H9 (cell line): ENCODE data around the gene KIF26B. TPM values are rescaled to one million over a fixed set of nuclear protein-coding genes. Genes with fewer than 3 reads are reported as not detected.

ENCODE experiments used
- DNase-seq: peaks from one replicate; pipeline ENCODE4 v3.0.0-alpha.2; 2017
- H2AFZ ChIP-seq: one replicate; pipeline ENCODE4 v1.6.1; 2013; ENCODE audit warnings: mild to moderate bottlenecking, low read length, control low read depth, moderate library complexity
- H2AK5ac ChIP-seq: 2 replicates; pipeline ENCODE4 v1.6.1; 2013; ENCODE audit warnings: low read length, control low read depth, mixed read lengths; ENCODE audit not compliant: insufficient read length
- H2BK120ac ChIP-seq: one replicate; pipeline ENCODE4 v1.6.1; 2013; ENCODE audit warnings: low read depth, mild to moderate bottlenecking, low read length, control low read depth, inconsistent platforms; ENCODE audit not compliant: poor library complexity, severe bottlenecking
- H2BK12ac ChIP-seq: 2 replicates; pipeline ENCODE4 v1.6.1; 2013; ENCODE audit warnings: low read length, control low read depth, mixed read lengths, low read depth; ENCODE audit not compliant: insufficient read length
- H2BK15ac ChIP-seq: 2 replicates; pipeline ENCODE4 v1.6.1; 2013; ENCODE audit warnings: low read depth, low read length, control low read depth
- H2BK20ac ChIP-seq: one replicate; pipeline ENCODE4 v1.6.1; 2013; ENCODE audit warnings: low read depth, mild to moderate bottlenecking, low read length, control low read depth, inconsistent platforms; ENCODE audit not compliant: poor library complexity, severe bottlenecking
- H2BK5ac ChIP-seq: 2 replicates; pipeline ENCODE4 v1.6.1; 2013; ENCODE audit warnings: low read length, control low read depth, mixed read lengths; ENCODE audit not compliant: insufficient read length
- H3K14ac ChIP-seq: 2 replicates; pipeline ENCODE4 v1.6.1; 2013; ENCODE audit warnings: low read length, control low read depth; ENCODE audit not compliant: insufficient read depth
- H3K18ac ChIP-seq: 2 replicates; pipeline ENCODE4 v1.6.1; 2013; ENCODE audit warnings: low read depth, mild to moderate bottlenecking, mixed read lengths, low read length, control low read depth; ENCODE audit not compliant: insufficient read length
- H3K23ac ChIP-seq: 2 replicates; pipeline ENCODE4 v1.6.1; 2013; ENCODE audit warnings: low read length, control low read depth, mixed read lengths, low read depth; ENCODE audit not compliant: insufficient read length
- H3K23me2 ChIP-seq: 2 replicates; pipeline ENCODE4 v1.6.1; 2013; ENCODE audit warnings: low read depth, mild to moderate bottlenecking, mixed read lengths, low read length, control low read depth; ENCODE audit not compliant: insufficient read length, poor library complexity, severe bottlenecking
- H3K27ac ChIP-seq: 2 replicates; pipeline ENCODE4 v1.5.1; 2013; ENCODE audit warnings: low read length, control low read depth, mixed read lengths, low read depth; ENCODE audit not compliant: insufficient read length
- H3K27me3 ChIP-seq: 2 replicates; pipeline ENCODE4 v1.6.1; 2013; ENCODE audit warnings: low read length, control low read depth, inconsistent platforms; ENCODE audit not compliant: insufficient read depth
- H3K4ac ChIP-seq: 2 replicates; pipeline ENCODE4 v1.6.1; 2013; ENCODE audit warnings: low read depth, mild to moderate bottlenecking, control low read depth, inconsistent platforms, low read length, moderate library complexity
- H3K4me1 ChIP-seq: 2 replicates; pipeline ENCODE4 v1.6.1; 2013; ENCODE audit warnings: low read length, control low read depth, inconsistent platforms; ENCODE audit not compliant: insufficient read depth
- H3K4me2 ChIP-seq: 2 replicates; pipeline ENCODE4 v1.6.1; 2013; ENCODE audit warnings: low read length, control low read depth, mixed read lengths; ENCODE audit not compliant: insufficient read length, insufficient read depth
- H3K56ac ChIP-seq: 2 replicates; pipeline ENCODE4 v1.6.1; 2013; ENCODE audit warnings: low read depth, mild to moderate bottlenecking, mixed read lengths, low read length, control low read depth; ENCODE audit not compliant: insufficient read length
- H3K79me1 ChIP-seq: 2 replicates; pipeline ENCODE4 v1.6.1; 2013; ENCODE audit warnings: low read depth, mild to moderate bottlenecking, moderate library complexity, low read length, control low read depth, inconsistent platforms; ENCODE audit not compliant: insufficient read depth, poor library complexity, severe bottlenecking
- H3K79me2 ChIP-seq: 2 replicates; pipeline ENCODE4 v1.6.1; 2013; ENCODE audit warnings: low read length, control low read depth, inconsistent platforms; ENCODE audit not compliant: insufficient read depth
- H3K9ac ChIP-seq: 2 replicates; pipeline ENCODE4 v1.6.1; 2013; ENCODE audit warnings: low read length, control low read depth, mixed read lengths; ENCODE audit not compliant: insufficient read length; ENCODE audit errors: extremely low read depth
- H3K9me3 ChIP-seq: one replicate; pipeline ENCODE4 v1.6.1; 2013; ENCODE audit warnings: low read depth, low read length, inconsistent platforms; ENCODE audit not compliant: control insufficient read depth
- H3T11ph ChIP-seq: one replicate; pipeline ENCODE4 v1.6.1; 2013; ENCODE audit warnings: mild to moderate bottlenecking, low read length, control low read depth, inconsistent platforms
- H4K20me1 ChIP-seq: one replicate; pipeline ENCODE4 v1.6.1; 2013; ENCODE audit not compliant: control insufficient read depth, insufficient read length, insufficient read depth
- H4K5ac ChIP-seq: 2 replicates; pipeline ENCODE4 v1.6.1; 2013; ENCODE audit warnings: low read depth, mild to moderate bottlenecking, mixed read lengths, low read length, control low read depth; ENCODE audit not compliant: insufficient read length
- H4K8ac ChIP-seq: replicated peaks from 2 replicates; pipeline ENCODE4 v1.6.1; 2013; ENCODE audit warnings: low read length, control low read depth, mixed read lengths, low read depth; ENCODE audit not compliant: insufficient read length
- H4K91ac ChIP-seq: 2 replicates; pipeline ENCODE4 v1.6.1; 2013; ENCODE audit warnings: low read depth, mild to moderate bottlenecking, moderate library complexity, mixed read lengths, low read length, control low read depth; ENCODE audit not compliant: insufficient read length
- H3K27ac Mint-ChIP-seq, 3 experiments: 2 replicates in 2 of 3; 3 replicates in 1 of 3; pipeline ENCODE4 v1.8.0; 2020 to 2021; ENCODE audit warnings: mixed read lengths in 3 of 3, mild to moderate bottlenecking in 1 of 3, moderate library complexity in 1 of 3
- H3K27me3 Mint-ChIP-seq: 2 replicates; pipeline ENCODE4 v1.8.0; 2021; ENCODE audit warnings: low read depth, mild to moderate bottlenecking, moderate library complexity, mixed read lengths
- H3K36me3 Mint-ChIP-seq, 3 experiments: 2 replicates in 2 of 3; 3 replicates in 1 of 3; pipeline ENCODE4 v1.8.0; 2020 to 2021; ENCODE audit warnings: low read depth in 3 of 3, mixed read lengths in 3 of 3; ENCODE audit not compliant: insufficient read depth in 1 of 3
- H3K4me1 Mint-ChIP-seq, 2 experiments: 2 replicates each; pipeline ENCODE4 v1.8.0; 2020; ENCODE audit warnings: mixed read lengths in 2 of 2
- H3K4me3 Mint-ChIP-seq, 2 experiments: 2 replicates in 1 of 2; 3 replicates in 1 of 2; pipeline ENCODE4 v1.8.0; 2020 to 2021; ENCODE audit warnings: mild to moderate bottlenecking in 2 of 2, mixed read lengths in 2 of 2, moderate library complexity in 1 of 2
- H3K9me3 Mint-ChIP-seq, 2 experiments: 2 replicates in 1 of 2; 3 replicates in 1 of 2; pipeline ENCODE4 v1.8.0; 2020; ENCODE audit warnings: mild to moderate bottlenecking in 2 of 2, mixed read lengths in 2 of 2, moderate library complexity in 1 of 2
- CTCF ChIP-seq: fragments of 200-600 bp; sonication (generic); conservative IDR thresholded peaks from 3 replicates; pipeline ENCODE4 v1.8.0; 2021; ENCODE audit warnings: antibody characterized with exemption, mild to moderate bottlenecking
- WGBS: extraction: QIAGEN DNeasy Blood & Tissue Kit; methylation state at CpG from one replicate; pipeline ENCODE4 v1.1.7; 2013; ENCODE audit warnings: missing lambda C conversion rate, low lambda C conversion rate, mixed read lengths; ENCODE audit not compliant: insufficient read length; ENCODE audit errors: extremely low coverage; 5-methylcytosine and 5-hydroxymethylcytosine counted together
- total RNA-seq: library from RNA; stranded (reverse); gene quantifications from 2 replicates; pipeline ENCODE4 v1.2.1, GENCODE V29; 2021

KIF26B gene
- total RNA-seq, 1 experiment from 2014 or later: 0.13 TPM

DNA sequence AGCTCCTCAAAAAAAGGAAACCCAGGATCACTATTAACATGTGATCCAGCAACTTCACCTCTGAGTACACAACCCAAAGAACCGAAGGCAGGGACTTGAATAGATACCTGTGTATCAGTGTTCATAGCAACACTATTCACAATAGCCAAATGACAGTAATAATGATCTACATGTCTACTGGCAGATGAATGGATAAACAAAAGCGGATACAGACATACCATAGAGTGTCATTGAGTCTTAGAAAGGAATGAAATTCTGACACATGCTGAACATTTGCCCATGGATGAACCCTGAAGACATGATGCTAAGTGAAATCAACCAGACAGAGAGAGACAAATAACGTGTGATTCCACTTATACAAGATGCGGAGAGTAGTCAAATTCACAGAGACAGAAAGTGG lies 564.2 kb downstream of the KIF26B start:
- Mint-ChIP-seq H3K36me3 (no peaks in the 10 kb centered on the region), H3K4me1 (0 out of 4 replicates have a peak, but pooled peaks cover 0 to 2% of the 10 kb centered on the region in 2 experiments), H3K4me3 (no peak overlapping the region), H3K27ac (no peak overlapping the region), H3K27me3 (peaks cover 2% of the 10 kb centered on the region; the same call in 1 of the 2 replicates), H3K9me3 (no peaks in the 10 kb centered on the region; a peak in 1 of 5 replicates)
- Histone ChIP-seq H3K23me2 (no peaks in the 10 kb centered on the region), H3K4ac (no peak overlapping the region), H2AK5ac (no peak overlapping the region), H2BK12ac (no peak overlapping the region), H2BK15ac (no peak overlapping the region), H4K20me1 (no peaks in the 10 kb centered on the region), H3K56ac (no peak overlapping the region), H3K23ac (no peak overlapping the region), H3K18ac (no peak overlapping the region), H2AFZ (no peak overlapping the region), H3K79me2 (no peaks in the 10 kb centered on the region), H4K5ac (no peak overlapping the region), H3K27me3 (no peaks in the 10 kb centered on the region), H3K79me1 (no peaks in the 10 kb centered on the region), H4K91ac (no peak overlapping the region), H3K4me1 (no peaks in the 10 kb centered on the region), H4K8ac (no peak overlapping the region), H3K27ac (no peak overlapping the region), H3T11ph (no peak overlapping the region), H3K9ac (no peak overlapping the region), H2BK20ac (no peak overlapping the region), H3K14ac (no peak overlapping the region), H3K4me2 (no peak overlapping the region), H2BK120ac (no peak overlapping the region), H3K9me3 (no peaks in the 10 kb centered on the region), H2BK5ac (no peak overlapping the region)
- no peak for TF ChIP-seq CTCF
- DNase-seq: no peak
- WGBS: no CpG with 5 or more reads among the region's 4 CpGs
